Kidney capillary endothelial cell (primary cell): Measurements from ENCODE around the gene FXYD4.

Experiments
- DNase-seq: peaks from one replicate; pipeline ENCODE4 v3.0.0-alpha.2; 2018; ENCODE audit warnings: low spot score

The FXYD4 gene

GRCh38 chr10:43396061-43396927 is 24.9 kb downstream of the FXYD4 start:
- peak; percentile 42 for DNase-seq

GRCh38 chr10:43396928-43397624 is 25.6 kb downstream of the FXYD4 start:
- peak; percentile 89 for DNase-seq

- no peak for DNase-seq
These were observed 27.5 kb downstream of the FXYD4 start for GRCh38 chr10:43398939-43399319.

- no peak for DNase-seq
These were observed 28.2 kb downstream of the FXYD4 start for GRCh38 chr10:43399320-43400310.

- no peak for DNase-seq
These were observed 30.2 kb downstream of the FXYD4 start for GRCh38 chr10:43401627-43402026.

- DNase-seq = no peak
These were observed 30.7 kb downstream of the FXYD4 start for GRCh38 chr10:43402176-43402575.

GRCh38 chr10:43402880-43403452 is 31.5 kb downstream of the FXYD4 start:
- no peak for DNase-seq

- DNase-seq = no peak
These were observed 32.7 kb downstream of the FXYD4 start for GRCh38 chr10:43403911-43404703.

- DNase-seq = no peak
These were observed 33.3 kb downstream of the FXYD4 start for GRCh38 chr10:43404704-43405084.

- no peak for DNase-seq
These were observed 35.7 kb downstream of the FXYD4 start for GRCh38 chr10:43407148-43407575.

GRCh38 chr10:43407576-43408330 is 36.3 kb downstream of the FXYD4 start:
- DNase-seq = peak; percentile 84

GRCh38 chr10:43408331-43408709 is 36.9 kb downstream of the FXYD4 start:
- DNase-seq = no peak

- DNase-seq = peak; percentile 89
These were observed 37.4 kb downstream of the FXYD4 start, which contains the start of gene HNRNPF for GRCh38 chr10:43408710-43409384. Gene HNRNPF, minus strand, starts transcription at chr10:43409186. Its CDS starts 21,302 bp downstream, at chr10:43387884.

- DNase-seq = no peak
These were observed 38.1 kb downstream of the FXYD4 start for GRCh38 chr10:43409385-43410109.

GRCh38 chr10:43410345-43410744 is 38.9 kb downstream of the FXYD4 start:
- DNase-seq = no peak

GRCh38 chr10:43411536-43411935 is 40.1 kb downstream of the FXYD4 start:
- no peak for DNase-seq

GRCh38 chr10:43415544-43415943 is 44.1 kb downstream of the FXYD4 start:
- no peak for DNase-seq

- no peak for DNase-seq
These were observed 46.7 kb downstream of the FXYD4 start for GRCh38 chr10:43417950-43418768.
